Upper lobe of left lung (tissue), 6 donors: ENCODE measurements around the gene FBLN2. TPM values are rescaled to one million over a fixed set of nuclear protein-coding genes. Genes with fewer than 3 reads are reported as not detected.

ENCODE experiments used
- ATAC-seq, 2 donors: fragments of 200-7000 bp; cut with Tn5 transposase; one replicate each; pipeline ENCODE4 v1.9.1; 2022; ENCODE audit warnings: mild to moderate bottlenecking in 2 of 2, moderate library complexity in 2 of 2; ENCODE audit not compliant: low FRiP score in 2 of 2
- DNase-seq, 2 donors: peaks; one replicate each; pipeline ENCODE4 v3.0.0-alpha.2; 2019 to 2020
- H3K27ac ChIP-seq, 4 donors: fragments of 200-600 bp; sonication (generic); one replicate each; pipeline ENCODE4 v1.5.1; 2016 to 2019
- H3K27me3 ChIP-seq, 4 donors: fragments of 200-600 bp; sonication (generic); one replicate each; pipeline ENCODE4 v1.5.1; 2017 to 2019
- H3K36me3 ChIP-seq, 4 donors: fragments of 200-600 bp; sonication (generic); one replicate each; pipeline ENCODE4 v1.5.1; 2016 to 2019
- H3K4me1 ChIP-seq, 4 donors: fragments of 200-600 bp; sonication (generic); one replicate each; pipeline ENCODE4 v1.5.1; 2018 to 2019
- H3K4me3 ChIP-seq, 4 donors: fragments of 200-600 bp; sonication (generic); one replicate each; pipeline ENCODE4 v1.5.1; 2017 to 2019; ENCODE audit warnings: mild to moderate bottlenecking in 2 of 4, moderate library complexity in 1 of 4
- H3K9me3 ChIP-seq, 4 donors: fragments of 200-600 bp; sonication (generic); one replicate each; pipeline ENCODE4 v1.5.1; 2018 to 2019
- EP300 ChIP-seq, 4 donors: sonication (generic); formaldehyde crosslinking; IDR thresholded peaks; one replicate each; pipeline ENCODE4 v1.5.1; 2017; ENCODE audit warnings: antibody characterized with exemption in 4 of 4, control low read depth in 2 of 4
- POLR2A ChIP-seq, 4 donors: fragments of 450-650 bp; IDR thresholded peaks; one replicate each; pipeline ENCODE4 v1.5.1; 2016 to 2017; ENCODE audit warnings: antibody characterized with exemption in 4 of 4, mild to moderate bottlenecking in 2 of 4
- POLR2AphosphoS5 ChIP-seq, 2 donors: sonication (generic); formaldehyde crosslinking; IDR thresholded peaks; one replicate each; pipeline ENCODE4 v1.5.1; 2017; ENCODE audit warnings: antibody characterized with exemption in 2 of 2
- WGBS, 2 donors: methylation state at CpG; one replicate each; pipeline ENCODE4 v1.1.5; 2017 to 2018; 5-methylcytosine and 5-hydroxymethylcytosine counted together
- total RNA-seq, 6 donors: library from RNA; depleted of rRNA in 4 of 6; stranded (reverse); fragments of >200 nt in 4 of 6; gene quantifications; one replicate each; pipeline versions ENCODE4 v1.1.0 to v1.2.1, GENCODE V29; 2016 to 2021
- TF ChIP-seq, protein P1 (sequence below), 6 experiments: fragments of 450-650 bp in 4 of 6; fragments of 200-600 bp in 2 of 6; sonication (generic) in 2 of 6; IDR thresholded peaks; one replicate each; pipeline ENCODE4 v1.5.1; 2016 to 2019; ENCODE audit warnings: antibody characterized with exemption in 6 of 6
- donor health status: DM: no; HTN: no; CAD: no; lungs with moderate emphysema.
- donor health status: DM: no; HTN: yes; CAD: no; lungs with severe emphysema.

Gene FBLN2
- total RNA-seq, 6 donors from 2014 or later, result 2.1 to 85.7 (median 19.5) TPM

DNA sequence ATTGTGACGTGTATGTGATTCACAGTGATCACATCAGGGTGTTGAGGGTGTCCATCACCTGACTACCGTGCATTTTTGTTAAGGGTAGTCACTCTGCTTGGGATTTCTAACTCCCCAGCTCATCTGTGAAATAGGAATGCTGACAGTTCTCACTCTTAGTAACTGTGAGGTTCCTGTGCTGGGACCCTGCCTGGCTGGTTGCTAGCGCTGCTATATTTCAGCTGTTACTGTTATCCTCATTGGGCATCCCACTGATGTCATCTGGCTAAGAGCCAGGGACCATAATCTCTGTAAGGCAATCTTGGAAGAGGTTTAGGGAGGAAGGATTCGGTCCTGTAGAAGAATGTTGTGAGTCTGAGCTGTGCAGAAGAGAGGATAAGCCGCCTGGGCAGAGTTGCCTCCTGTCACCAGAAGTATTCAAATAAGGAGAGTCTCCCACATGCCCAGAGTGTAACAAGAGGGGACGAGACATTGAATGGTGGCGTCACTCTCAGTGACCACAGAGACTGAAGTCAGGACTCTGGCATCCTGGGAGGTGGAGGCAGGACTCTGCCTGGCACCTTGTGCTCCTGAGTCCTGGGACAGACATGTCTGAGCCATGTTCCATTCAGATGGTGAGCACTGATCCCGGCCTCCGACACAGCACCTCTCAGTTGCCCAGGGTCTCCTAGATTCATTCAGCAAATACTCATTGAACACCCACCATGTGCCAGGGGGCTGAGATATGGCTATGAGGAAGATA lies 52.2 kb downstream of the FBLN2 start:
- H3K4me1 ChIP-seq, result peaks cover 0 to 4% (median 0%) of the 10 kb centered on the region in 4 donors
- no peak for DNase-seq
- 75 to 86% methylated on average over 9 of the region's 9 CpGs for WGBS, 2 donors
- ATAC-seq, result peak in 1 of 2 donors; percentile 58
- no peak overlapping the region for H3K27ac ChIP-seq
- H3K4me3 ChIP-seq, result no peak overlapping the region
- no peaks in the 10 kb centered on the region for H3K36me3 ChIP-seq
- H3K9me3 ChIP-seq, result no peaks in the 10 kb centered on the region
- no peaks in the 10 kb centered on the region for H3K27me3 ChIP-seq
- TF ChIP-seq EP300 (IDR thresholded peaks at IDR 0.05), result no peak
- TF ChIP-seq POLR2AphosphoS5 (IDR thresholded peaks at IDR 0.05), result no peak
- no peak for TF ChIP-seq POLR2A (IDR thresholded peaks at IDR 0.05)
- TF ChIP-seq, protein P1, sequence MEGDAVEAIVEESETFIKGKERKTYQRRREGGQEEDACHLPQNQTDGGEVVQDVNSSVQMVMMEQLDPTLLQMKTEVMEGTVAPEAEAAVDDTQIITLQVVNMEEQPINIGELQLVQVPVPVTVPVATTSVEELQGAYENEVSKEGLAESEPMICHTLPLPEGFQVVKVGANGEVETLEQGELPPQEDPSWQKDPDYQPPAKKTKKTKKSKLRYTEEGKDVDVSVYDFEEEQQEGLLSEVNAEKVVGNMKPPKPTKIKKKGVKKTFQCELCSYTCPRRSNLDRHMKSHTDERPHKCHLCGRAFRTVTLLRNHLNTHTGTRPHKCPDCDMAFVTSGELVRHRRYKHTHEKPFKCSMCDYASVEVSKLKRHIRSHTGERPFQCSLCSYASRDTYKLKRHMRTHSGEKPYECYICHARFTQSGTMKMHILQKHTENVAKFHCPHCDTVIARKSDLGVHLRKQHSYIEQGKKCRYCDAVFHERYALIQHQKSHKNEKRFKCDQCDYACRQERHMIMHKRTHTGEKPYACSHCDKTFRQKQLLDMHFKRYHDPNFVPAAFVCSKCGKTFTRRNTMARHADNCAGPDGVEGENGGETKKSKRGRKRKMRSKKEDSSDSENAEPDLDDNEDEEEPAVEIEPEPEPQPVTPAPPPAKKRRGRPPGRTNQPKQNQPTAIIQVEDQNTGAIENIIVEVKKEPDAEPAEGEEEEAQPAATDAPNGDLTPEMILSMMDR (IDR thresholded peaks at IDR 0.05), result no peak

DNA sequence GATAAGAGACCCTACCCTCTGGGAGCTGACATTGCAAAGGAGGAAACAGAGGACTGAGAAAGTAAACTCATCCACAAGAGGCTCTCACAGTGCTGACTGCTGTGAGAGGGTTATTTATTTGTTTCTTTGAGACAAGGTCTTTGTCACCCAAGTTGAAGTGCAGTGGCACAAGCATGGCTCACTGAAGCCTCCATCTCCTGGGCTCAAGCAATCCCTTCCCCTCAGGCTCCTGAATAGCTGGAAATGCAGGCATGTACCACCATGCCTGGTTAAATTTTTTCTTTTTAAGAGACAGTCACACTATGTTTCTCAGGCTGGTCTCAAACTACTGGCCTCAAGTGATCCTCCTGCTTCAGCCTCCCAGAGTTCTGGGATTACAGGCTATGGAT lies 52.8 kb downstream of the FBLN2 start:
- DNase-seq (no peak), ATAC-seq (no peak)
- no peak overlapping the region for H3K4me3 ChIP-seq
- no peaks in the 10 kb centered on the region for H3K9me3 ChIP-seq
- no peaks in the 10 kb centered on the region for H3K27me3 ChIP-seq
- TF ChIP-seq POLR2A (IDR thresholded peaks at IDR 0.05) (no peak), EP300 (IDR thresholded peaks at IDR 0.05) (no peak), POLR2AphosphoS5 (IDR thresholded peaks at IDR 0.05) (no peak)
- TF ChIP-seq, protein P1 (IDR thresholded peaks at IDR 0.05), result no peak
- no peak overlapping the region for H3K27ac ChIP-seq
- H3K4me1 ChIP-seq, result peaks cover 0 to 4% (median 0%) of the 10 kb centered on the region in 4 donors
- no peaks in the 10 kb centered on the region for H3K36me3 ChIP-seq

DNA sequence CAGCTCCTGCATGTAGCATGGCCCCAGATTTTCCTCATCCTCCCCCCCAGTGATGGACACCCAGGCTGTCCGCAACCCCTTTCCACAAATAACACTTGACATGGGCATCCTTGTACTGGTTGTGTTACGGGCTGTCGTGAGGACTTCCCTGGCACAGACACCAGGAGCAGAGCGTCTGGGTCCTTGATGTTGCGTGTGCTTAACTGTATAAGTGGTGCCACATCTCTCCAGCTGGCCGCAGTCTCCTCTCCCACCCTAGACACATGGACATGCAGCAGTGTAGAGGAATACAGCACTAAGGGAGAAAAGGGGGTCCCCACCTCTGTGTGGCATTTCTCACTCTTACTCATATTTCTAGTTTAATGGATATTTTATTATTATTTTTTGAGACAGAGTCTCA lies 56.6 kb downstream of the FBLN2 start:
- no peaks in the 10 kb centered on the region for H3K27me3 ChIP-seq
- no peak overlapping the region for H3K4me3 ChIP-seq
- H3K27ac ChIP-seq, result no peak overlapping the region
- no peaks in the 10 kb centered on the region for H3K9me3 ChIP-seq
- TF ChIP-seq EP300 (IDR thresholded peaks at IDR 0.05) (no peak), POLR2AphosphoS5 (IDR thresholded peaks at IDR 0.05) (no peak), POLR2A (IDR thresholded peaks at IDR 0.05) (no peak)
- TF ChIP-seq, protein P1 (IDR thresholded peaks at IDR 0.05), result no peak
- ATAC-seq (no peak), DNase-seq (no peak)
- no peaks in the 10 kb centered on the region for H3K36me3 ChIP-seq
- H3K4me1 ChIP-seq, result no peaks in the 10 kb centered on the region
- 88 to 92% methylated on average over 6 of the region's 6 CpGs for WGBS, 2 donors

DNA sequence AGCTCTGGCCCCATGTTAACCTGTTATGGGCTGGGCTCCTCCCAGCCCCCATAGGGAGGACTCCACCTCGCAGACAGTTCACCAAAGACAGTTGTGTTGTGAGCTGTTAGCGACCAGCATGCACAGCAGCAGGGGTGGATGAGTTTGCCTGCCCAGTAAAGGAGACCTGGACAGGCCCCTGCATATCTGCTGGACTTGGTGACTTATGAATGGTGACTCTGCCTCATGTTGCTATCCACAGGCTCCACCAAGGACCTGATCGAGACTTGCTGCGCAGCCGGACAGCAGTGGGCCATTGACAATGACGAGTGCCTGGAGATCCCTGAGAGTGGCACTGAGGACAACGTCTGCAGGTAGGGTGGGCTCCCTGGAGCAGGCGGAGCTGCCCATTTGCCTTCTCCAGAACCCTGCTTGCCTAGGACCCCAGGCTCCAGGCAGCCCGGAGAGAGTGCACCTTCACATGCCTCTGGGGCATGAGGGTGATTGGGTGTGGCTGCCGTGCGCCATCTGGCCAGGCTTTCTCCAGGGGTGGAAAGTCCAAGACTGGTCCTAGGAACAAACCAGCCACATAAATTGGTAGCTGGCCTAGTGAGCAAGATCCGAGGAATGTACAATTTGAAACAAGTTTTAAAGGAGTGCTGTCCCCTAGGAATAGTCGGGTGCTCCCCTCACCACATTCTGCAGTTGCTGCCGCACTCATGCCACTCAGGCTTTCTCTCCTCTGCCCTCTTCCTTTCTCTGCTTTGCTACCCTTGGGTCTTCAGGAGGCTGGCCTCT lies 59.1 kb downstream of the FBLN2 start:
- WGBS, 2 donors, result 68 to 85% methylated on average over 6 to 14 of the region's 14 CpGs

More for the DNA sequence above, 59.1 kb downstream of the FBLN2 start:
- Histone ChIP-seq H3K27me3 (no peaks in the 10 kb centered on the region), H3K4me3 (no peak overlapping the region), H3K36me3 (no peaks in the 10 kb centered on the region), H3K9me3 (no peaks in the 10 kb centered on the region), H3K27ac (no peak overlapping the region), H3K4me1 (no peaks in the 10 kb centered on the region)
- TF ChIP-seq, protein P1 (IDR thresholded peaks at IDR 0.05), result no peak
- TF ChIP-seq EP300 (IDR thresholded peaks at IDR 0.05) (no peak), POLR2AphosphoS5 (IDR thresholded peaks at IDR 0.05) (no peak), POLR2A (IDR thresholded peaks at IDR 0.05) (no peak)
- ATAC-seq (peak in 1 of 2 donors; percentile 28), DNase-seq (peak in 1 of 2 donors; percentile 33)
